Keratinocyte (primary cell): ENCODE results near the gene CCDC33. TPM values are rescaled to one million over a fixed set of nuclear protein-coding genes. Genes with fewer than 3 reads are reported as not detected.

Experiments used
- DNase-seq: peaks from one replicate; pipeline ENCODE4 v3.0.0-alpha.2; 2011; ENCODE audit warnings: low read depth, missing footprints, low spot score
- FAIRE-seq: peaks from 2 replicates; lab custom pipeline; 2011; peaks lifted over from hg19 to GRCh38; lab: Jason Lieb, UNC
- H2AFZ ChIP-seq: 2 replicates; pipeline ENCODE4 v1.6.0; 2012; ENCODE audit warnings: low read length, control low read depth, inconsistent platforms; ENCODE audit not compliant: control insufficient read depth
- H3K27ac ChIP-seq: 2 replicates; pipeline ENCODE4 v1.5.1; 2011; ENCODE audit warnings: low read length; ENCODE audit not compliant: control insufficient read depth, insufficient read depth
- H3K27me3 ChIP-seq: 3 replicates; pipeline ENCODE4 v1.6.0; 2011; ENCODE audit warnings: low read length; ENCODE audit not compliant: control insufficient read depth, insufficient read depth; ENCODE audit errors: extremely low read depth
- H3K36me3 ChIP-seq, 2 experiments: 2 replicates in 1 of 2; 3 replicates in 1 of 2; pipeline ENCODE4 v1.5.1; 2011; ENCODE audit warnings: low read length in 2 of 2, mild to moderate bottlenecking in 1 of 2; ENCODE audit not compliant: control insufficient read depth in 2 of 2, insufficient read depth in 2 of 2; ENCODE audit errors: extremely low read depth in 1 of 2
- H3K4me1 ChIP-seq: 3 replicates; pipeline ENCODE4 v1.5.1; 2011; ENCODE audit warnings: low read length; ENCODE audit not compliant: control insufficient read depth, insufficient read depth; ENCODE audit errors: extremely low read depth
- H3K4me2 ChIP-seq: 3 replicates; pipeline ENCODE4 v1.6.0; 2011; ENCODE audit warnings: low read depth, low read length; ENCODE audit not compliant: control insufficient read depth, insufficient read depth; ENCODE audit errors: extremely low read depth
- H3K4me3 ChIP-seq, 3 experiments: fragments of 200-600 bp in 1 of 3; sonication (generic) in 1 of 3; 2 replicates in 2 of 3; 3 replicates in 1 of 3; pipeline ENCODE4 v1.5.1; 2011 to 2016; ENCODE audit warnings: low read length in 3 of 3, mild to moderate bottlenecking in 3 of 3, control low read depth in 2 of 3, inconsistent platforms in 1 of 3, low read depth in 1 of 3, mixed read lengths in 1 of 3, mixed run types in 1 of 3, moderate library complexity in 1 of 3; ENCODE audit not compliant: control insufficient read depth in 2 of 3, insufficient read depth in 2 of 3; ENCODE audit errors: extremely low read depth in 1 of 3
- H3K79me2 ChIP-seq: 2 replicates; pipeline ENCODE4 v1.6.0; 2012; ENCODE audit warnings: low read length; ENCODE audit not compliant: control insufficient read depth, insufficient read depth
- H3K9ac ChIP-seq: 3 replicates; pipeline ENCODE4 v1.6.0; 2011; ENCODE audit warnings: low read length; ENCODE audit not compliant: control insufficient read depth, insufficient read depth; ENCODE audit errors: extremely low read depth
- H3K9me1 ChIP-seq: 3 replicates; pipeline ENCODE4 v1.6.0; 2011; ENCODE audit warnings: low read length; ENCODE audit not compliant: control insufficient read depth, insufficient read depth; ENCODE audit errors: extremely low read depth
- H3K9me3 ChIP-seq: 2 replicates; pipeline ENCODE4 v1.5.1; 2012; ENCODE audit warnings: low read depth, low read length; ENCODE audit not compliant: control insufficient read depth
- H4K20me1 ChIP-seq: 3 replicates; pipeline ENCODE4 v1.6.0; 2011; ENCODE audit warnings: low read length; ENCODE audit not compliant: control insufficient read depth, insufficient read depth; ENCODE audit errors: extremely low read depth
- EZH2 ChIP-seq: IDR thresholded peaks from one replicate; pipeline ENCODE4 v1.6.1; 2012; ENCODE audit warnings: inconsistent platforms, mild to moderate bottlenecking, low read length, moderate library complexity
- dilution Hi-C: fragments of 300-500 bp; cut with MboI; formaldehyde crosslinking; loops from one replicate; pipeline ENCODE4 v1.7.0; 2020; ENCODE audit warnings: low sequenced_read_pairs; ENCODE audit not compliant: extremely low pct_ligation_motif_present
- polyA plus RNA-seq, 5 experiments: library from polyadenylated mRNA; depleted of rRNA in 3 of 5; stranded (reverse) in 3 of 5; stranded (forward) in 1 of 5; unstranded in 1 of 5; fragments of >200 nt; gene quantifications; 1 replicate in 1 of 5; 2 replicates in 3 of 5; 3 replicates in 1 of 5; pipeline versions ENCODE4 v1.2.1 to v1.2.3, GENCODE V29; 2011 to 2012; ENCODE audit warnings: missing spikeins in 2 of 5, low read depth in 1 of 5, low replicate concordance in 1 of 5
- TF ChIP-seq, protein P1 (sequence below), 3 experiments: IDR thresholded peaks in 1 of 3; conservative IDR thresholded peaks in 1 of 3; optimal IDR thresholded peaks in 1 of 3; 2 replicates in 2 of 3; 3 replicates in 1 of 3; pipeline versions ENCODE3 to v1.5.1; 2011; ENCODE audit warnings: low read length in 3 of 3, mild to moderate bottlenecking in 3 of 3, moderate library complexity in 2 of 3, control low read depth in 1 of 3, inconsistent platforms in 1 of 3; ENCODE audit not compliant: insufficient read depth in 2 of 3; ENCODE audit errors: extremely low read depth in 1 of 3

The CCDC33 gene
- polyA plus RNA-seq, 1 donor (not counting 4 experiments of a cell fraction or from before 2014, with no cell fraction given): not detected

DNA sequence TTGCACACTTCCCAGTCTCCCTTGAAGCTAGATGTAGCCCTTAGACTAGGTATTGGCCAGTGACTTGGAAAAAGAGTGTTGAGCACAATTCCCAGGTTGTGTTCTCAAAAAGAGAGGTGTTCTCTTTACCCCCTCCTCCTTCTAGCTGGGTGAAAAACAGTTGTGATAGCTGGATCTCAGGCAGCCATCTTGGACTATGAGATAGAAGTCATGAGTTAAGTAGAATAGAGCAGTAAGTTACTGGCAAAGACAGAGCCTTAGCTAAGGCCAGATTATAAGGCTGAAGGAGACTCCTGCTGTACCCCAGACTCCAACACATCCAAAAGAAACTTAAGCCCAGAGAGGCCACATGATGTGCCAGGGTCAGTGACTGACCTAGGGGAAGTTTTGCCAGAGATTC, 25.4 kb upstream of the CCDC33 start:
- DNase-seq: no peak
- Histone ChIP-seq H3K79me2 (no peaks in the 10 kb centered on the region), H3K27me3 (peaks cover 43% of the 10 kb centered on the region), H4K20me1 (no peaks in the 10 kb centered on the region), H3K36me3 (no peaks in the 10 kb centered on the region), H3K4me2 (no peak overlapping the region), H3K4me3 (no peak overlapping the region), H3K27ac (no peak overlapping the region), H3K9me3 (no peaks in the 10 kb centered on the region), H3K9me1 (no peaks in the 10 kb centered on the region), H3K9ac (no peak overlapping the region), H2AFZ (no peak overlapping the region), H3K4me1 (peaks cover 5% of the 10 kb centered on the region)
- dilution Hi-C loops: no loop called here
- FAIRE-seq: no peak
- TF ChIP-seq, protein P1, sequence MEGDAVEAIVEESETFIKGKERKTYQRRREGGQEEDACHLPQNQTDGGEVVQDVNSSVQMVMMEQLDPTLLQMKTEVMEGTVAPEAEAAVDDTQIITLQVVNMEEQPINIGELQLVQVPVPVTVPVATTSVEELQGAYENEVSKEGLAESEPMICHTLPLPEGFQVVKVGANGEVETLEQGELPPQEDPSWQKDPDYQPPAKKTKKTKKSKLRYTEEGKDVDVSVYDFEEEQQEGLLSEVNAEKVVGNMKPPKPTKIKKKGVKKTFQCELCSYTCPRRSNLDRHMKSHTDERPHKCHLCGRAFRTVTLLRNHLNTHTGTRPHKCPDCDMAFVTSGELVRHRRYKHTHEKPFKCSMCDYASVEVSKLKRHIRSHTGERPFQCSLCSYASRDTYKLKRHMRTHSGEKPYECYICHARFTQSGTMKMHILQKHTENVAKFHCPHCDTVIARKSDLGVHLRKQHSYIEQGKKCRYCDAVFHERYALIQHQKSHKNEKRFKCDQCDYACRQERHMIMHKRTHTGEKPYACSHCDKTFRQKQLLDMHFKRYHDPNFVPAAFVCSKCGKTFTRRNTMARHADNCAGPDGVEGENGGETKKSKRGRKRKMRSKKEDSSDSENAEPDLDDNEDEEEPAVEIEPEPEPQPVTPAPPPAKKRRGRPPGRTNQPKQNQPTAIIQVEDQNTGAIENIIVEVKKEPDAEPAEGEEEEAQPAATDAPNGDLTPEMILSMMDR (optimal IDR thresholded peaks at IDR 0.05 in 1 of 3, IDR thresholded peaks at IDR 0.05 in 1 of 3, conservative IDR thresholded peaks at IDR 0.05 in 1 of 3; ENCODE audit: extremely low read depth in 1 of 3, insufficient read depth in 2 of 3, low read length in 3 of 3): no peak
- TF ChIP-seq EZH2: no peak

- TF ChIP-seq, protein P1 (optimal IDR thresholded peaks at IDR 0.05 in 1 of 3, IDR thresholded peaks at IDR 0.05 in 1 of 3, conservative IDR thresholded peaks at IDR 0.05 in 1 of 3; ENCODE audit: extremely low read depth in 1 of 3, insufficient read depth in 2 of 3, low read length in 3 of 3): no peak
- no peak for TF ChIP-seq EZH2
- H3K27ac ChIP-seq: no peak overlapping the region
These were observed 24.5 kb upstream of the CCDC33 start for GRCh38 chr15:74211656-74212055.

More at GRCh38 chr15:74211656-74212055, 24.5 kb upstream of the CCDC33 start:
- H4K20me1 ChIP-seq: no peaks in the 10 kb centered on the region
- H3K79me2 ChIP-seq: no peaks in the 10 kb centered on the region
- H3K4me3 ChIP-seq: no peak overlapping the region
- no peak overlapping the region for H2AFZ ChIP-seq
- H3K27me3 ChIP-seq: peaks cover 48% of the 10 kb centered on the region
- H3K36me3 ChIP-seq: no peaks in the 10 kb centered on the region
- dilution Hi-C loops: no loop called here
- no peaks in the 10 kb centered on the region for H3K9me3 ChIP-seq
- H3K4me2 ChIP-seq: no peak overlapping the region
- H3K9me1 ChIP-seq: no peaks in the 10 kb centered on the region
- H3K9ac ChIP-seq: no peak overlapping the region
- FAIRE-seq (no peak), DNase-seq (no peak)
- peaks cover 5% of the 10 kb centered on the region for H3K4me1 ChIP-seq
